ELF-1 (cell line): ENCODE results near the gene INSYN1.

Experiments used
- DNase-seq: peaks from one replicate; pipeline ENCODE4 v3.0.0-alpha.2; 2016; ENCODE audit warnings: low read depth, low spot score

The INSYN1 gene

DNA sequence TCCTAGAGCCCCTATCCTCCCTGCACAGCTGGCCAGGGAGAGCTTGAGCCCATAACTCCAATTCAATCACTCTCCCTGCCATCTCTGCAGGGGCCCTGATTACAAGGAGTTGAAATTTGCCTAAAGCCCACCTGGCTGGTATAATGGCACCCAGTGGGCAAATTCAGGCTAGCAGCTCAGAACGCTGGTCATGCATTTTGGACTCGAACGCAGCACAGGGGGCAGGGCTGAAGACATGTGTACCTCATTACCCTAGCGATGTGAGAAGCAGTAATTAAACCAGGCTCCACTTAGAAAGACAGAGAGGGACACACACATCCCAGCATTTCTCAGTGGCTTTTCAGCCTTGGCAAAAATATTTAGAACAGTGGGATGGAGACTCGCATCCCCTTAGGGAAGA, 3.2 kb downstream of the INSYN1 start:
- DNase-seq = no peak

DNA sequence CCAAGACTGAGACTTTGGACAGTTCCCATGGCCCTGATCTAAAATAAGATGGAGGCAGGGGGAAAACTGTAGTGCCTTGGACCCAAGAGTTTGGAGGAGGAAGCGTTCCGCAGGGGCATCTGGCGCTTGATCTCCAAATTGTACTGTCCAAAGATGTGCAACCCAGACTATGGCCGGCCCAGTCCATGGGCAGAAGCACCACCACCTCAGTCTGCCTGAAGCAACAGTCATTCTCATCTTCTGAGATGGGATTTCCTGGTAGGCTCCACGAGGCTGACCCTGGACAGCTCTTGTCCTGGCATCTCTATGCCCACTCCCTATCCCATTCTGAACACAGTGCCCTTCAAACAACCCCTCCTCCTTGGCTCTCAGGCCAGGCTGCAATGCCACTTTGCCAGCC, 3.6 kb downstream of the INSYN1 start:
- no peak for DNase-seq

DNA sequence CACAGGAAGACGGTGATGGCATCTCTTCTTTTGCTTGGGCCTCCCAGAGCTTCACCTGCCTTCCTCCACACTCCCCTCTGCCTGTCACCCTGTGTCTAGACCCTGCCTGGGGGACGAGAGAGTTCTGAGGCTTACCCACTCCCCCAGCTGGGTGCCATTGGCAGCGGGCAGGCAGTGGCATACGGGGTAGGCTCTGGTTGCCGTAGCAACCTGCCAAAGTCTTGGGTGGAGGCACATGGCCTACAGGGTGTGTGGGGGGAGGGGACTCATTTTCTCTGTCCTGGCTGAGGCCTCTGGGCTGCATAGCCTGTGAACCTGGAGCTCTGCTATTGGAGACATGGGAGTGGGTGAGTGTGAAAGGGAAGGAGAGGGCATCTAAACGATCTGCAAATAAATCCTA, 4.4 kb downstream of the INSYN1 start:
- DNase-seq = no peak

DNA sequence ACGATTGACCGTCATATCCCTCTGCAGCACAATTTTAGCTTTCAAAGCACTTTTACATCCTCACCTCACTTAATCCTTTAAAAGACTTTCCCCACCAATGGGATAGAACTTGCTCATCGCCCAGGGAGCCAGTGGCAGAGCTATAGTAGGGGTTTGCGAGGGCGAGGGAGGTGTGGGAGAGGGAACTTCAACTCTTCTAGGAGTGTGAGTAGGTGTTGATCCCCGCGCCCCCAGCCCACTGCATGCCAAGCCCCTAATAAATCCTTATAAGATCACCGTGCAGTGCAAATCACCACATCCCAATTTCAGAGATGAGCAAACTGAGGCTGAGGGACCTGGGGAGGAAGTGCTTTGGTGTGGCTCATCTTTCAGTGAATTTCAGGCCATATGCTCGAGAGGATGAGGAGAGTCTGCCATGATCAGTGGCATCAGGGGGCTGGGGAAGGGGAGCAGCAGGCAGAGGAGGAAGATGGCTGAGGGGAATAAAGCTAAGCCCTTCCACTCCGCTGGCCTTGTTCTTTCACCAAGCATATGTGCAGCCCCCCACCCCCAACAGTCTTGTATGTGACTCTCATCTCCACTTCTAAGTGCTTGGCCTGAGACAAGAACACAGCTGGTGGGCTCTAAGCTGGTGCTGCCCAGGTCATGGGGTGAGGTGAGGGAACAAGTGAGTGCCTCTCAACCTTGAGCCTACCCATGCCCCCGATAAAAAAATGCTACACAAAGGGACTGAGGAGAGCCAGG, 5.1 kb downstream of the INSYN1 start:
- no peak for DNase-seq

DNA sequence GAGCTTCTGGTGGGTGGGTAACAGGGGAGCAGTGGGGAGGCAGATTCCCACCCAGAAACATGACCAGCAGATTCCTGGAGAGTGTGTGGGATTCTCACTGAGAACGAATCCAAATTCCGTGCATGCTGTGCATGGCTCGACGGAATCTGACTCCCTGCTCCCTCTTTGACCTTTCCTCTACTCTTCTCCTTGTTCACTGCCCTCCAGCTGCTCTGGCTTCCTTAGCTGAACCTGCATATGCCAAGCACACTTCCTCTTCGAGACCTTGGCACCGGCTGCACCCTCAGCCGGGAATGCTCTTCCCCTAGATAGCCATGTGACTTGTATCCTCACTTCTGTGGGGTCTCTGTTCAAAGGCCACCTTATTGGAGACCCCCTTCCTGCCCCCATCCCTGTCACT, 6.3 kb downstream of the INSYN1 start:
- DNase-seq = no peak

DNA sequence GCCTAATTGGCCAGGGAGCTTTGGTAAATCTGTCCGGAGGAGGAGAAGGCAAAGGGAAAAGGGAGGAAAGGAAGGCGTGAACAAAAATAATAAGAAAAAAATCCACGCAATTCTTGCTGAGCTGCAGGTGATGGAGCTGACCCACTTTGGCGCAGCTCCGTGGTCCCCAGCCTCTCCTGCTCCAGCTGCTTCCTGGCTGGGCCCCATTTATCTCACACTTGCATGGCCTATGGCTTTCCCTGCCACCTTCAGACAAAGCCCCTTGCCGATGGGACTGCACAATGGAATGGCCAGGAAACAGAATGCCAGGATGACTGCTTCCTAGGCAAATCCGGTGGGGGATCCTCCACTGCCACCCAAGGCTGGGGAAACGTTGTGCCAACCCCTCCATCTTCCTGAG, 6.9 kb downstream of the INSYN1 start:
- DNase-seq = no peak

DNA sequence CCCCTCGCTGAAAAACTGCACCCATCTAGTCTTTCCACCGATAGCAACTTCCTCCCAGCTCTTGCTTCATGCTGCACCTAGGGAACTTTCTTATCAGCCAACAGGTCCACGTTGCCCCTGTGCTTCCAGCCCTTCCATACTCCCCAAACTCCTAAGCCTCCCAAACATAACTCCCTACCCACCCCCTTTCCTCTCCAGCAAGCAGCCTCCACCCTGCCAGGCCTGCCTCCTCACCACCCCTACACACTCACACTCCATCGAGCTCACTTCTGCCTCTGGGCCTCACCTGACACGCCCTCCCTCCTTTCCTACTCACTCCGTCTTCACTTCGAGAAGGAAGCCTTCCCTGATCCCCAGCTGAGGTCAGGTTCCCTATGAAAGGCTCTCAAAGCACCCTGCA, 8.1 kb downstream of the INSYN1 start:
- no peak for DNase-seq

DNA sequence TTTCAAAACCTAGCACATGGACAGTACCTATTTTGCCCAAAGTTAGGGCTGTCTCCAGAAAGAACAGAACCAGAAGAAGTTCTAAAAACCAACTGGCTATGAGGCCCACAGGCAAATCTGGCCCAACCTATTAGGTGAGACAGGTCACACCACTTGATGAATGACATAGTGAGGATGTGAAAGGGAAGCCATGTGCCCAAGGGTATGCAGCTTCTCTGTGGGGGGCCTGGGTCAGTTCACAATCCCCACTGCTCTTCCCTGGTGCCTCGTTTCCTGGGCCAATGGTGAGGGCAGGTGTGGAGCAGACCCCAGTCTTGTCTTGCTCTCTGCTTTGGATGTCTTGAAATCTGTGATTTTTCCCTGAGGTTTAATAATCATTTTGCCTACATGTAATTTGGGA, 8.9 kb downstream of the INSYN1 start:
- peak; percentile 89 for DNase-seq

DNA sequence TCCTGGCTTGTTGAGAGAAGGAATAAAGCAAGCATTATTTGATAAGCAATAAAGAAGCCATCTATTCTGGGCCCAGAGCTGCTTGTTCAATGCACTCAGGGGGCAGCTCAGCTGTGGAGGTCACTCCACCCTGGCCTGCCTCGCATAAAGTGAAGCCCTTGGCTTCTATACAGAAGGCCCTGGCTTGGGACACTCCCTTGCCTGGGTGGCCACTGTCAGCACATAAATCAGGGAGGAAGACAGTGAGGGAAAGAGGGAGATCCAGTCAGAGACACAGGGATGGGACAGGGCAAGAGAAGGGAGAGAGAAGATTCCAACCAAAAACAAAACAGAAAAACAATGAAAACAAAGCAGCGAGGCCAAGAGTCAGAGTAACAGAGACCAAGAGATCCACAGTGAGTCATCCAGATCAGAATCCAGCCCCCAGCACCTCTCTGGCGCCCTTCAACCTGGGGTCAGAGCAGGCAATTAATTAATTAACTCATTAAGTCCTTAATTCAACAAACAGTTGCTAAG, 11.8 kb downstream of the INSYN1 start:
- no peak for DNase-seq

DNA sequence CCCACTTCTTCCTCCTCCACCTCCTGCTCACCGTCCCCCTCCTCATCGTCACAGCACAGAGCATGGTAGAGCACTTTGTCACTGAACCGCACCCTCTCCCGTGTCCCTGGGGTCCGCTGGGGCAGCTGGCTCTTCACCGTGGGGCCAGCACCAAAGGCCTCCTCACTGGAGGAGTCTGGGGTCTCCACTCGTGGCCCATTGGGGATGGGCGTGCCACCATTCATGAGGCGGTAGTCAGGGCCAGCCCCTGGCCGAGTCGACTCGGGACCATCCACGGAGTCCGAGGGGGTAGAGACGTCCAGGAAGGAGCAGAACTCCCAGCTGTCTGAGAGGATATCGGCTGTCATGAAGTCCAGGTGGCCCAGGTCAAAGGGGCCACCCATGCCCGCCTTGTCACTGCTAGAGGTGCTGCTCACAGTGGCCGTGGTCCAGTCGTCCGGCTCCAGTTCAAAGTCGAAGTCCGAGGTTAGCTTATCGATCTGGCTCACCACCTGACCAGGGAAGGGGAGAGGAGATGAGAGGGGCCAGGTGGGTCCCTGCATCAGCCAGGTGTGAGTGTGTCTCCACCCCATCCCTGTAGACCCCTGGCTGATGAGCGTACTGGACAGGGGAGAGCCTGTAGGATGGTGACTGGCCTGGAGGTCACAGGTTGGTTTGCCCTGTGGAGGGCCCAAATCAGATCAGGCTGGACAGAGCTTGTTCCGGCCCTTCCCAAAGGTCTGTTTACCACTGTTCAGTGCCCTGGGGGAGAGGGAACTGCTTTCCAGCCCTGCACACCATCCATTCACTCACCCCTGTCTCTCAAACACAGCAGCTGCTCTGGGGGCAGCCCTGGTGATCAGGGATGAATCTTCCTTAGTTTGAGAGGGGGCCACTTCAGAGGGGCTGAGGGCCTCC, 12.8 kb downstream of the INSYN1 start:
- peak; percentile 69 for DNase-seq

DNA sequence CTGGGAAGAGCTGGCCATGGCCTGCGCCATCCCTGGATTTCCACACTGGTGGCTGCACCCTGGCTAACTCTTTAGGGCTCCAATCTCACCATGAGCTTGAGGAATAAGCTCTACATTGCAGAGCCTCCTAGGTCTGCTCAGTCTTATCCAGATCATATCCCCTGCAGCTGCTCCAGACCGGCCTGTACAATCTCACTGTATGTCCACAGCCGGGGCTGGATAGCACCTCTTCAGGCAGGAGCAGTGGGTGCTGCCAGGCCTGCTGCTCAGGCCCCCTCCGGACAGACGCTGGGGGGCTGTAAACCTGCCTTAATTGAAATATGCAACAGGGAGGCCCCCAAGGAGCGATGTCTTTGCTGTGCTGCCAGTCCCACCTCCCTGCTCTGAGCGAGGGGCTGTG, 15.6 kb downstream of the INSYN1 start:
- DNase-seq = no peak

DNA sequence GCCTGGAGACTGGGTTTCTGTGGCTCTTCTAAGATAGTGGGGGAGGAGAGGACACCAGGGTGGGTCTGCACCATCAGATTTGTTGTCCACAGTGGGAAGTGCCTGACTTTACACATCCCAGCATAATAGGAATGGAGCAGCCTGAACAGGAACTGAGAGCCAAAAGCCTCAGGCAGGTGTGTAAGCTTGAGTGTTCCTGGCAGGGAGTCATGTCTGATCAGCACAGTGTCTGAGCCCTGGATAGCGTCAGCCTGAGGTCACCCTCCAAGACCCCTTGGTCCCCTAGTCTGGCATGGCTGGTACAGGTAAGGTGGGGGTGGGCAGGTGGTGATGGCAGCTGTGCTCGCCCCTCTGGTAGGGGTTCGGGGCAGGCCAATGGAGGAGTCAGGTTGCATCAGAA, 20.2 kb downstream of the INSYN1 start:
- DNase-seq = no peak

DNA sequence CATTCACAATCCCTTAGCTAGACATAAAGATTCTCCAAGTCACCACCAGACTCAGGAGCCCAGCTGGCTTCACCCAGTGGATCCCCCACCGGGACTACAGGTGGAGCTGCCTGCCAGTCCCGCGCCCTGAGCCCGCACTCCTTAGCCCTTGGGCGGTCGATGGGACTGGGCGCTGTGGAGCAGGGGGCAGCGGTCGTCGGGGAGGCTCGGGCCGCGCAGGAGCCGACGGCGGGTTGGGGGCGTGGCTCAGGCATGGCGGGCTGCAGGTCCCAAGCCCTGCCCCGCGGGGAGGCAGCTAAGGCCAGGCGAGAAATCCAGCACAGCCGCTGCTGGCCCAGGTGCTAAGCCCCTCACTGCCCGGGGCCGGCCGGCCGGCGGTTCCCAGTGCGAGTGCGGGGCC, 21.1 kb downstream of the INSYN1 start:
- DNase-seq = peak; percentile 78

DNA sequence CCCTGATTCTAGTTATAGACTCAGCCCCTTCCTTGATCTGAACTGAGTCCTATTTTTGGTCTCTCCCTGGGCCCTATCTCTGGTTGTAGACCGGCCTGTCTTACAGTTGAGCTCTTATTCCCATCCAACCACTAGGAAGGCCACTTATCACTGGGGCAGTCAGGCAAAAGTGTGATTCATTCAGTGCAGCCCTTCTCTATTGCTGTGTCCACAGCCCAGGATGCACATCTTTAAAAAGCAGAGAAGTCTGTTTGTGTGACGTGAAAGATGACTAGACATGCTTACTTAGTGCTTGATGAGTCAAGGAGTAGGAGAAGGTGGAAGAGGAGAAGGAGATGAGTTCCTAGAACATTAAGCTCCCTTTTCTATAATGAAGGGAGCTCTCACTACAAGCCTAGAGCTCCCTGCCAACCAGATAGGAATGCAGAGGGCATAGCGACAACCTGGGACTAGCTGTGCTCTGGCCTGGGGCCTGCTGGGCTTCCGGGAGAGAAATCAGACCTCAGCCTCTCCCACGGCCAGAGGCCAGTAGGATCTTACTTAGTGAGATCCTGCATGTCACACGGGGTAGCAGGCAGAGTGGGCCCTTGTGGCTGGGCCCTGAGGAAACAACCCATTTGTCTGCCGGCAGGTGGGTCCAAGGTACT, 25.7 kb downstream of the INSYN1 start:
- no peak for DNase-seq

DNA sequence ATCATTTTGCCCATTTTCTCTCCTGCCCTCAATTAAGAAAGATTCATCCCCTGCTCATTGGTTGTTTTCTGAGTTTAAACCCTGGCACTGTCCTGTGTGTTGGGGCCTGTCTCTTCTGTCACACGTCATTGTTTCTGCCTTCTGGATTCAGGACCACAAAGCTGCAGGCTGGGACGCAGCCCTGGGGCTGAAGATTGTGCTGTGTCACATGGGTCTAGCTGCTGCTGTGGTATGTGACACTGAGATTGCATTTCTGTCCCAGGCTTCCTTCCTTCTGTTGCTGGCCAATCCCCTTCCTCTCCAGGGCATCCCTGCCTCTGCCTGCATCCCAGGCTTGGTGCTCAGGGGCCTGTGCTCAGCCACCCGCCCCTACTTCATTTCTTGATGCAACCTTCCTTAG, 28.9 kb downstream of the INSYN1 start:
- peak; percentile 72 for DNase-seq

DNA sequence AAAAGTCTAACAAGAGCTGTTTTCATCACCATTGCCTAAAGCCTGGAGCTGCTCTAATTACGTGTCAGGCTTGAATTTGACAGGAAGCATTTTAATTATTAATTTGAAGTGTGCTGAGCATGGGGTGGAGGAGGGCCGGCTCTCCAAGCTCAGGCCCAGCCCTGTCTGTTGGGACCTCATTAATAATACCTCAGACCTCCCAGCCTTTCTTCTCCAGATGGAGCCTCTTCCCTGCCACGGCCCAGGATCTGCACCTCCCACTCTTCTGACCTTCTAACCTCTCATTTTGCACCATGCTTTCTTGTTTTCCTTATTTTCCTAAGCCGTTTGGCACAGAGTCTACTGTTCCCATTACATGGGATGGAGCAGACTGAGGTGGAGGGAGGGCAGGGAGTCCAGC, 30.0 kb downstream of the INSYN1 start:
- no peak for DNase-seq

DNA sequence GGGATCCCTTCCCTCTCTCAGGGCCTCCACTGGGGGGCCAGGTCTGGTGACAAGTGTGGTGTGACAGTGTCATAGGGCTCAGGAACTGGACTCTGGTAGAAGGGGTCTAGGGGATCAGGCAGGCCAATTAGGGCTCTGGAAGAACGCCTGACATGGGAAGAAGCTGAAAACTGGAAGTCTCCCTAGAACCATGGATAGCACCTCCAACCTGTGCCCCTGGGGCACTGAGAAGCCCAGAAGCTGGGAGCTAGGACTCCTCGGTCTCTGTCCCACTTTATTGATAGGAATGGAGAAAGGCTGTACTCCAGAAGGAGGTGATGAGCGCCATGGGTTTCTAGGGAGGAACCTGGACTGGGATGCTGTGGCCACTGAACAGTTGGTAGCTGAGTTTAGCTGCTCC, 30.7 kb downstream of the INSYN1 start:
- no peak for DNase-seq

DNA sequence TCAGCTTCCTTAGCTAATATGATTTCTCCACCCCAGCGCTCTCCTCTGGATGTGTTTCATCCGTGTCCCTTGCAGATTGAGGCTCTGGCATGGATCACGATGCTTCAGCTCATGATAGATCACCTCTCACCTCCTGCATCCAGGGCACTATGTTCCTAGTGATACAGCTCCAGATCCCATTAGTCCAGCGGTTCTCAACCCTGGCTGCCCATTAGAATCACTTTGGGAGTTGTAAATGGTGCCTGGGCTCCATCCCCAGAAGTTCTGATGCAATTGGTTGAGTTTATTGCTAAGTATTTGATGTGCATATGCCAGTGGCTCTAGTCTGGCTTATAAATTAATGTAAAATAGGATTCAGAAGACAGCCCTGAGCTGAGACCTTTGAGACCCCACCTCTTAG, 34.5 kb downstream of the INSYN1 start:
- DNase-seq = no peak

DNA sequence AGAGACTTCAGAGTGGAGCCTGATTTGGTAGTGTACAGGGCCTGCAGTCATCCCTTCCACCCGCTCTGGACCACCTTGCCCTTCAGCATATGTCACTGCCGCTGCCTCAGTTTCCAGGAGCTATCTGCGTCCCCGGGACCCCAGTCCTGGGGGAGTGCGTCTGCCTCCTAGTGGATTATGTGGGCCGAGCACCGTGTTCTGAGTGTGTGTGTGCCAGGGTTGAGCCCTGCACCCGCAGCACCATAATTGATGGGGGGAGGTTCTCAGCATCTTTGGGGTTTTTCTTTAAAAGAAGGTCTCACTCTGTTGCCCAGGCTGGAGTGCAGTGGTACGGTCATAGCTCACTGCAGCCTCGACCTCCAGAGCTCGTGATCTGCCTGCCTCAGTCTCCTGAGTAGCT, 35.3 kb downstream of the INSYN1 start:
- no peak for DNase-seq

DNA sequence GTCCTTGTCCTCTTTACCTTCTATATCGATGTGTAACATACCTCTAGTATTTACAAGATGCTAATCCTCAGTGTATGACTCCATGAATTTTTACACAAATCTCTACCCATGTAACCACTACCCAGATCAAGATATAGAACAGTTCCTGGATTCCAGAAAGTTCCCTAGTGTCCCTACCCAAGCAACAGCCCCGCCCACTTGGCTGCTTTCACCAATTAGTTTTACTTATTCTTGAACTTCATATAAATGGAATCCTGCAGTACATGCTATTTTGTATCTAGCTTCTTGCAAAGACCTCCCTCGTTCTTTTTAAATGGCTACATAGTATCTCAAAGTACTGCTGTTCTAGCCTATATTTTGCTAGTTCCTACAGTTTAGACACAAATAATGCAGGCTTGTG, 35.9 kb downstream of the INSYN1 start:
- no peak for DNase-seq

DNA sequence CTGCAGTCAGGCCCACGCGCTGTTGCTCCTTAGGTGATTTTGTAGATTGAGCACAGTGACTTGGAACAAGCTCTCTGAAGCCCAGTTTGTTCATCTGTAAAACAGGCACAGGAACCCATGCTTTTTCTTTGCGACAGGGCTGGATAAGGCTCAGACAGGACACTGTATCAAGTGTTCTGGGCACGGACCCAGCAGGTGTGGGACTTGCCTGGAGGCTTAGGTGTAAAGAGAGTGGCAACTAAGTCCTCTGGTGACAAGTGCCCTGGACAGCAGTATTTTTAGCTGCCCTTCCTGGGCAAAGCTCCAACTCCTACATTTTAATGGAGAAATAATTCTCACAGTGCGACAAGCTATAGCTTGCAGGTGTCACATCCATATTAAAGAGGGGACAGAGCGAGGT, 36.7 kb downstream of the INSYN1 start:
- DNase-seq = no peak

DNA sequence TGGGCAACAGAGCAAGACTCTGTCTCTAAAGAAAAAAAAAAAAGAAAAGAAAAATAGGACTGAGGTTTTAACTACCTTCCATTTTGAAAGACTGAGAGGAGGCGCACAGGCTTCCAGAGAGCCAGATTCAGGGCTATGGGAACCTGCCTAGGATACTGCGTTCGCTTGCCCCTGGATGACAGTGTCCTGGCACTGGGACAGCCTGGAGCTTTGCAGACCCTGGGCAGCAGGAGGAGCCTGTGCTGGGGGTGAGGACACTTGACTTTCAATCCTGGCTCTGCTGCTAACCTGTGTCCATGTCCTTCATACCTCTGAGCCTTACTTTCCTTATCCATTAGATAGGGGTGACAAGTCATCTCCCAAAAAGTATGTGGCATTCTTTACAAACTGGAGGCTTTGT, 37.7 kb downstream of the INSYN1 start:
- DNase-seq = no peak
